ENCODE measurements around the gene ACTA2. TPM values are rescaled to one million over a fixed set of nuclear protein-coding genes. Genes with fewer than 3 reads are reported as not detected.

Gene ACTA2
- total RNA-seq, 1 experiment from 2014 or later, result not detected

GRCh38 chr10:88941026-88941425, 11.5 kb downstream of the ACTA2 start:
- BruUV-seq (replicated peaks), result no TSS peak
- ChIA-PET POLR2A (ENCODE audit: unreplicated experiment) (no interaction called here), CTCF (no interaction called here)
- ATAC-seq (no peak), DNase-seq (no peak)
- Histone ChIP-seq H3K27ac (ENCODE audit: low read length) (no peak overlapping the region), H3K4me3 (ENCODE audit: low read length) (no peak overlapping the region), H3K4me2 (ENCODE audit: low read length) (no peak overlapping the region), H3K4me1 (ENCODE audit: insufficient read depth, low read length) (no peaks in the 10 kb centered on the region), H3K79me2 (ENCODE audit: low read length) (no peaks in the 10 kb centered on the region), H3K27me3 (ENCODE audit: low read length) (no peaks in the 10 kb centered on the region), H3K9me2 (replicated peaks; ENCODE audit: low read length) (no peaks in the 10 kb centered on the region), H4K20me1 (ENCODE audit: low read length) (no peaks in the 10 kb centered on the region), H3K9me3 (ENCODE audit: low read length) (no peaks in the 10 kb centered on the region), H3K36me3 (ENCODE audit: low read depth, low read length) (no peaks in the 10 kb centered on the region), H2AFZ (ENCODE audit: low read length) (no peak overlapping the region), H3F3A (ENCODE audit: low read length, unreplicated experiment) (no peaks in the 10 kb centered on the region), H3K9ac (ENCODE audit: low read length) (no peak overlapping the region)
- TF ChIP-seq EZH2 (IDR thresholded peaks at IDR 0.05; ENCODE audit: low read length, unreplicated experiment), result no peak
- TF ChIP-seq CTCF (conservative IDR thresholded peaks at IDR 0.05; ENCODE audit: low read depth, low read length), result no peak
- TF ChIP-seq EZH2phosphoT487 (IDR thresholded peaks at IDR 0.05; ENCODE audit: borderline replicate concordance, low read length), result no peak
- intact Hi-C loops (cut with micrococcal nuclease), result no loop called here

DNA sequence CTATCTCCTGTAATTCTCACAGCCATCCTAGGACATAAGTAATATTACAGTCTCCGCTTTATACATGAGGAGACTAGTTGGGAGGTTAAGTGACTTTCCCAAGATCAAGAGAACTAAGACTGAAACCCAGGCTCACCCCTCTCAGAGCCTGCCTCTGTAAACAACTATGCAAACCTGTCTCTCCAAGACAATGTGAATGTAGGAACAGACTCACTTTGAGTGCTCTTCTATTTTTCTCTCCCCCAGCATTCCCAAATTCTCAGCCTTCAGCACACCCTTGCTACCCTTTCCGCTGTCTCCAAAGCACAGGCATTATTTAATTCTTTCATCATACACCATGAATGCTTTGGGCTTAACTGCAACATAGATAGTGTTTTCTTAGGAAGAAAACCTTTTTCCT, 13.6 kb downstream of the ACTA2 start:
- intact Hi-C loops (cut with micrococcal nuclease), result no loop called here
- ATAC-seq, result no peak
- Histone ChIP-seq H3K4me1 (ENCODE audit: insufficient read depth, low read length) (peaks cover 8% of the 10 kb centered on the region), H3K27ac (ENCODE audit: low read length) (no peak overlapping the region), H3F3A (ENCODE audit: low read length, unreplicated experiment) (no peaks in the 10 kb centered on the region), H2AFZ (ENCODE audit: low read length) (no peak overlapping the region), H3K4me3 (ENCODE audit: low read length) (no peak overlapping the region), H3K36me3 (ENCODE audit: low read depth, low read length) (no peaks in the 10 kb centered on the region), H3K9ac (ENCODE audit: low read length) (no peak overlapping the region), H3K9me3 (ENCODE audit: low read length) (no peaks in the 10 kb centered on the region), H4K20me1 (ENCODE audit: low read length) (no peaks in the 10 kb centered on the region), H3K79me2 (ENCODE audit: low read length) (no peaks in the 10 kb centered on the region), H3K27me3 (ENCODE audit: low read length) (no peaks in the 10 kb centered on the region), H3K9me2 (replicated peaks; ENCODE audit: low read length) (no peaks in the 10 kb centered on the region), H3K4me2 (ENCODE audit: low read length) (no peak overlapping the region)
- ChIA-PET CTCF (no interaction called here), POLR2A (ENCODE audit: unreplicated experiment) (no interaction called here)
- no TSS peak for BruUV-seq (replicated peaks)
- no peak for TF ChIP-seq EZH2phosphoT487 (IDR thresholded peaks at IDR 0.05; ENCODE audit: borderline replicate concordance, low read length)
- TF ChIP-seq EZH2 (IDR thresholded peaks at IDR 0.05; ENCODE audit: low read length, unreplicated experiment), result no peak
- no peak for TF ChIP-seq CTCF (conservative IDR thresholded peaks at IDR 0.05; ENCODE audit: low read depth, low read length)
- DNase-seq, result no peak

- TF ChIP-seq EZH2phosphoT487 (IDR thresholded peaks at IDR 0.05; ENCODE audit: borderline replicate concordance, low read length) (no peak), CTCF (conservative IDR thresholded peaks at IDR 0.05; ENCODE audit: low read depth, low read length) (no peak), EZH2 (IDR thresholded peaks at IDR 0.05; ENCODE audit: low read length, unreplicated experiment) (no peak)
- no peak overlapping the region for H3K4me3 ChIP-seq (ENCODE audit: low read length)
- no peaks in the 10 kb centered on the region for H3K27me3 ChIP-seq (ENCODE audit: low read length)
- H3K36me3 ChIP-seq (ENCODE audit: low read depth, low read length), result no peaks in the 10 kb centered on the region
- H3F3A ChIP-seq (ENCODE audit: low read length, unreplicated experiment), result no peaks in the 10 kb centered on the region
- no peak for DNase-seq
- intact Hi-C loops (cut with micrococcal nuclease), result no loop called here
- H3K4me1 ChIP-seq (ENCODE audit: insufficient read depth, low read length), result peaks cover 8% of the 10 kb centered on the region
- no peak overlapping the region for H3K27ac ChIP-seq (ENCODE audit: low read length)
- ChIA-PET CTCF (interaction anchor here (1.0 kb wide), 1 partner anchor 49 kb away, joined by 3 read pairs; no protein-coding TSS in a partner anchor), POLR2A (ENCODE audit: unreplicated experiment) (no interaction called here)
- no peaks in the 10 kb centered on the region for H4K20me1 ChIP-seq (ENCODE audit: low read length)
- no peaks in the 10 kb centered on the region for H3K9me3 ChIP-seq (ENCODE audit: low read length)
- H3K9me2 ChIP-seq (replicated peaks; ENCODE audit: low read length), result no peaks in the 10 kb centered on the region
- BruUV-seq (replicated peaks), result no TSS peak
- no peak overlapping the region for H3K4me2 ChIP-seq (ENCODE audit: low read length)
- H2AFZ ChIP-seq (ENCODE audit: low read length), result no peak overlapping the region
- no peak overlapping the region for H3K9ac ChIP-seq (ENCODE audit: low read length)
- no peaks in the 10 kb centered on the region for H3K79me2 ChIP-seq (ENCODE audit: low read length)
- no peak for ATAC-seq
These were observed 14.5 kb downstream of the ACTA2 start for GRCh38 chr10:88938039-88938438.
